ENCODE data around the gene ZNHIT3. TPM values are rescaled to one million over a fixed set of nuclear protein-coding genes. Genes with fewer than 3 reads are reported as not detected.

The ZNHIT3 gene
- total and polyA plus RNA-seq, 10 of the 15 experiments (the other 5 are each of a cell fraction or from before 2014, with no cell fraction given), result 34.1 to 128 (median 55.6) TPM

DNA sequence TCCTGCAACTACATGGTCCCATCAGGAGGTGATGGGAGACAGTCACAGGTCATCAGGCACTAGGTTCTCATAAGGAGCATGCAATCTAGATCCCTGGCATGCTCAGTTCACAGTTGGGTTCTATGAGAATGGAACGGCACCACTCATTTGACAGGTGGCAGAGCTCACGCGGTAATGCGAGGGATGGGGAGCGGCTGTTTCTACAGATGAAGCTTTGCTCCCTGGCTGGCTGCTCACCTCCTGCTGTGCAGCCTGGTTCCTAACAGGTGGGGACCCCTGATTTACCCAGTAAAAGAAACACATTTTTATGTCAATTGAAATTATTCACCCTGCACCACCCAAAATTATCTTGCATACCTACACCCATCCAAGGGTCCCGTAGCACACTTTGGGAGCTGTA, 42.7 kb upstream of the ZNHIT3 start:
- no peaks in the 10 kb centered on the region for H3K27me3 ChIP-seq (replicated peaks in 1 of 2; ENCODE audit: control insufficient read depth in 2 of 2, insufficient read depth in 2 of 2, low read length in 1 of 2)
- ChIA-PET RAD21 (ENCODE audit: unreplicated experiment) (no interaction called here), POLR2A (no interaction called here), SMC1A (ENCODE audit: uncharacterized antibody, unreplicated experiment) (no interaction called here), CTCF (no interaction called here)
- no TSS peak for BruUV-seq (replicated peaks)
- no peaks in the 10 kb centered on the region for H3K9me3 ChIP-seq (replicated peaks; ENCODE audit: control insufficient read depth, insufficient read depth, low read length)
- H2AFZ ChIP-seq (ENCODE audit: control insufficient read depth, low read depth, low read length), result no peak overlapping the region
- H3K9ac ChIP-seq (ENCODE audit: control insufficient read depth, insufficient read depth, low read length), result no peak overlapping the region
- no peak overlapping the region for H3K27ac ChIP-seq (ENCODE audit: control insufficient read depth, insufficient read depth)
- no peaks in the 10 kb centered on the region for H3K79me2 ChIP-seq (ENCODE audit: control insufficient read depth, insufficient read depth, low read length)
- no peaks in the 10 kb centered on the region for H3K36me3 ChIP-seq (ENCODE audit: control insufficient read depth in 2 of 2, insufficient read depth in 2 of 2, low read length in 1 of 2)
- DNase-seq (ENCODE audit: low read depth, low spot score), result no peak
- no peaks in the 10 kb centered on the region for H3K4me1 ChIP-seq (ENCODE audit: control insufficient read depth, insufficient read depth, low read length)
- H3K4me3 ChIP-seq, result no peak overlapping the region
- WGBS (ENCODE audit: insufficient coverage, insufficient replicate concordance, low lambda C conversion rate, missing lambda C conversion rate), result 65% methylated on average over 6 of the region's 6 CpGs
- in situ Hi-C loops (cut with MboI) (no loop called here), intact Hi-C loops (cut with micrococcal nuclease; ENCODE audit: unreplicated experiment) (no loop called here)
- no peak for ATAC-seq
- no peak overlapping the region for H3K4me2 ChIP-seq (ENCODE audit: control insufficient read depth, insufficient read depth)
- FAIRE-seq, result no peak
- TF ChIP-seq, protein P1, sequence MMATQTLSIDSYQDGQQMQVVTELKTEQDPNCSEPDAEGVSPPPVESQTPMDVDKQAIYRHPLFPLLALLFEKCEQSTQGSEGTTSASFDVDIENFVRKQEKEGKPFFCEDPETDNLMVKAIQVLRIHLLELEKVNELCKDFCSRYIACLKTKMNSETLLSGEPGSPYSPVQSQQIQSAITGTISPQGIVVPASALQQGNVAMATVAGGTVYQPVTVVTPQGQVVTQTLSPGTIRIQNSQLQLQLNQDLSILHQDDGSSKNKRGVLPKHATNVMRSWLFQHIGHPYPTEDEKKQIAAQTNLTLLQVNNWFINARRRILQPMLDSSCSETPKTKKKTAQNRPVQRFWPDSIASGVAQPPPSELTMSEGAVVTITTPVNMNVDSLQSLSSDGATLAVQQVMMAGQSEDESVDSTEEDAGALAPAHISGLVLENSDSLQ (IDR thresholded peaks at IDR 0.05), result no peak
- TF ChIP-seq IKZF2 (IDR thresholded peaks at IDR 0.05) (no peak), KLF5 (IDR thresholded peaks at IDR 0.05; ENCODE audit: partially characterized antibody) (no peak), HDAC6 (IDR thresholded peaks at IDR 0.05; ENCODE audit: unreplicated experiment) (no peak), ESRRA (IDR thresholded peaks at IDR 0.05; ENCODE audit: low read length) (no peak), EGR1 (IDR thresholded peaks at IDR 0.05; ENCODE audit: borderline replicate concordance in 1 of 2, low read depth in 2 of 2, low read length in 2 of 2) (no peak), MTA3 (IDR thresholded peaks at IDR 0.05; ENCODE audit: borderline replicate concordance, low read length) (no peak), PAX8 (IDR thresholded peaks at IDR 0.05) (no peak), RAD21 (IDR thresholded peaks at IDR 0.05; ENCODE audit: insufficient read depth, low read depth, low read length) (no peak), RAD51 (IDR thresholded peaks at IDR 0.05) (no peak)
- TF ChIP-seq, protein P2, sequence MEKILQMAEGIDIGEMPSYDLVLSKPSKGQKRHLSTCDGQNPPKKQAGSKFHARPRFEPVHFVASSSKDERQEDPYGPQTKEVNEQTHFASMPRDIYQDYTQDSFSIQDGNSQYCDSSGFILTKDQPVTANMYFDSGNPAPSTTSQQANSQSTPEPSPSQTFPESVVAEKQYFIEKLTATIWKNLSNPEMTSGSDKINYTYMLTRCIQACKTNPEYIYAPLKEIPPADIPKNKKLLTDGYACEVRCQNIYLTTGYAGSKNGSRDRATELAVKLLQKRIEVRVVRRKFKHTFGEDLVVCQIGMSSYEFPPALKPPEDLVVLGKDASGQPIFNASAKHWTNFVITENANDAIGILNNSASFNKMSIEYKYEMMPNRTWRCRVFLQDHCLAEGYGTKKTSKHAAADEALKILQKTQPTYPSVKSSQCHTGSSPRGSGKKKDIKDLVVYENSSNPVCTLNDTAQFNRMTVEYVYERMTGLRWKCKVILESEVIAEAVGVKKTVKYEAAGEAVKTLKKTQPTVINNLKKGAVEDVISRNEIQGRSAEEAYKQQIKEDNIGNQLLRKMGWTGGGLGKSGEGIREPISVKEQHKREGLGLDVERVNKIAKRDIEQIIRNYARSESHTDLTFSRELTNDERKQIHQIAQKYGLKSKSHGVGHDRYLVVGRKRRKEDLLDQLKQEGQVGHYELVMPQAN (conservative IDR thresholded peaks at IDR 0.05), result no peak
- TF ChIP-seq, protein P3, sequence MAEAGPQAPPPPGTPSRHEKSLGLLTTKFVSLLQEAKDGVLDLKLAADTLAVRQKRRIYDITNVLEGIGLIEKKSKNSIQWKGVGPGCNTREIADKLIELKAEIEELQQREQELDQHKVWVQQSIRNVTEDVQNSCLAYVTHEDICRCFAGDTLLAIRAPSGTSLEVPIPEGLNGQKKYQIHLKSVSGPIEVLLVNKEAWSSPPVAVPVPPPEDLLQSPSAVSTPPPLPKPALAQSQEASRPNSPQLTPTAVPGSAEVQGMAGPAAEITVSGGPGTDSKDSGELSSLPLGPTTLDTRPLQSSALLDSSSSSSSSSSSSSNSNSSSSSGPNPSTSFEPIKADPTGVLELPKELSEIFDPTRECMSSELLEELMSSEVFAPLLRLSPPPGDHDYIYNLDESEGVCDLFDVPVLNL (IDR thresholded peaks at IDR 0.05; ENCODE audit: low read depth, low read length), result no peak
- TF ChIP-seq, protein P4, sequence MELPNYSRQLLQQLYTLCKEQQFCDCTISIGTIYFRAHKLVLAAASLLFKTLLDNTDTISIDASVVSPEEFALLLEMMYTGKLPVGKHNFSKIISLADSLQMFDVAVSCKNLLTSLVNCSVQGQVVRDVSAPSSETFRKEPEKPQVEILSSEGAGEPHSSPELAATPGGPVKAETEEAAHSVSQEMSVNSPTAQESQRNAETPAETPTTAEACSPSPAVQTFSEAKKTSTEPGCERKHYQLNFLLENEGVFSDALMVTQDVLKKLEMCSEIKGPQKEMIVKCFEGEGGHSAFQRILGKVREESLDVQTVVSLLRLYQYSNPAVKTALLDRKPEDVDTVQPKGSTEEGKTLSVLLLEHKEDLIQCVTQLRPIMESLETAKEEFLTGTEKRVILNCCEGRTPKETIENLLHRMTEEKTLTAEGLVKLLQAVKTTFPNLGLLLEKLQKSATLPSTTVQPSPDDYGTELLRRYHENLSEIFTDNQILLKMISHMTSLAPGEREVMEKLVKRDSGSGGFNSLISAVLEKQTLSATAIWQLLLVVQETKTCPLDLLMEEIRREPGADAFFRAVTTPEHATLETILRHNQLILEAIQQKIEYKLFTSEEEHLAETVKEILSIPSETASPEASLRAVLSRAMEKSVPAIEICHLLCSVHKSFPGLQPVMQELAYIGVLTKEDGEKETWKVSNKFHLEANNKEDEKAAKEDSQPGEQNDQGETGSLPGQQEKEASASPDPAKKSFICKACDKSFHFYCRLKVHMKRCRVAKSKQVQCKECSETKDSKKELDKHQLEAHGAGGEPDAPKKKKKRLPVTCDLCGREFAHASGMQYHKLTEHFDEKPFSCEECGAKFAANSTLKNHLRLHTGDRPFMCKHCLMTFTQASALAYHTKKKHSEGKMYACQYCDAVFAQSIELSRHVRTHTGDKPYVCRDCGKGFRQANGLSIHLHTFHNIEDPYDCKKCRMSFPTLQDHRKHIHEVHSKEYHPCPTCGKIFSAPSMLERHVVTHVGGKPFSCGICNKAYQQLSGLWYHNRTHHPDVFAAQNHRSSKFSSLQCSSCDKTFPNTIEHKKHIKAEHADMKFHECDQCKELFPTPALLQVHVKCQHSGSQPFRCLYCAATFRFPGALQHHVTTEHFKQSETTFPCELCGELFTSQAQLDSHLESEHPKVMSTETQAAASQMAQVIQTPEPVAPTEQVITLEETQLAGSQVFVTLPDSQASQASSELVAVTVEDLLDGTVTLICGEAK (IDR thresholded peaks at IDR 0.05; ENCODE audit: borderline replicate concordance), result no peak
- TF ChIP-seq, protein P5, sequence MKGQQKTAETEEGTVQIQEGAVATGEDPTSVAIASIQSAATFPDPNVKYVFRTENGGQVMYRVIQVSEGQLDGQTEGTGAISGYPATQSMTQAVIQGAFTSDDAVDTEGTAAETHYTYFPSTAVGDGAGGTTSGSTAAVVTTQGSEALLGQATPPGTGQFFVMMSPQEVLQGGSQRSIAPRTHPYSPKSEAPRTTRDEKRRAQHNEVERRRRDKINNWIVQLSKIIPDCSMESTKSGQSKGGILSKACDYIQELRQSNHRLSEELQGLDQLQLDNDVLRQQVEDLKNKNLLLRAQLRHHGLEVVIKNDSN (IDR thresholded peaks at IDR 0.05; ENCODE audit: borderline replicate concordance, extremely low read length, insufficient read depth, low read depth, low read length), result no peak
- H4K20me1 ChIP-seq (ENCODE audit: control insufficient read depth, insufficient read depth), result no peaks in the 10 kb centered on the region
